ENCODE data around the gene SHC3.

GRCh38 chr9:88995627-88996026, 183.0 kb downstream of the SHC3 start:
- TF ChIP-seq CTCF (IDR thresholded peaks at IDR 0.05) (no peak), POLR2A (IDR thresholded peaks at IDR 0.05) (no peak)

Measured in esophagus squamous epithelium (tissue), 4 donors.